ENCODE measurements around the gene IRS2. TPM values are rescaled to one million over a fixed set of nuclear protein-coding genes. Genes with fewer than 3 reads are reported as not detected.
A peak's percentile ranks its signal among the peaks of the same experiment; 100 is the strongest.

The IRS2 gene
- total and polyA plus RNA-seq, 2 experiments from 2014 or later: 3.6 to 14.5 TPM

DNA sequence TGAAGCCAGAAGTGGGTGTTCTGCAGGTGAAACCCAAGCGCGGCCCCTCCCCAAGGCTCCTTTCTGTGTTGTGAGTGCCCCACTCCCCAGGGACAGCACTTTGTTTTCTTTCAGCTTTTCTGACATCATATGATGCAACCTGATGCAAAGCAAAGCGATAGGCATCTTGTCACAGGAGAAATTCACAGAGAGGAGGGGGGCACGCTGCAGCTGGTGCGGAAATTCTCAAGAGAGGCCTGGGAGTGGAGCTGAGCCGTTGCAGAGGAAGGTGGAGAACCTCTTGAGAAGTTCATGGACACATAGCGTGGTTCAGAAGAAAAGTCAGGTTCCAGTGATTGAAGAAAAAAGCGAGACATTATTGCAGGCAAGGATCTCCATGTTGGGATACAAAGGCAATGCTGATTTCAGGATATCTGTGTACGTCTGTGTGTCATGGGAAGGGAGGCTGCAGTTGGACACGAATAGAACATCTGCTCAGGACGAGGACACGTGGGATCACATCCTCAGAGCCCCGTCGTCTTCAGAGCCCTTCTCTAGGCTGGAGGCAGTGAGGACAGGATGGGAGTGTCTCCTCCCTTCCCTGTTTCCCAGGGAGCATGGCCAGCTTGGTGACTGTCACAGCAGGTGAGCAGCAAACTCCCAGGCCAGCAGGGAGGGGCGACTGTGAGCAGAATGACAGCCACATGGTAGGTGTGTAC is 79.2 kb downstream of the IRS2 start:
- Mint-ChIP-seq H3K27ac (peak overlapping the region; percentile 35), H3K4me1 (peaks cover 8% of the 10 kb centered on the region), H3K4me3 (no peak overlapping the region), H3K36me3 (ENCODE audit: low read depth) (peaks cover 11% of the 10 kb centered on the region), H3K9me3 (peaks cover 12% of the 10 kb centered on the region), H3K27me3 (ENCODE audit: insufficient read depth, low read depth, poor library complexity) (peaks cover 2% of the 10 kb centered on the region)
- H3K9me2 ChIP-seq (ENCODE audit: insufficient read depth): 0 out of 2 replicates have a peak, but pooled peaks cover 2% of the 10 kb centered on the region
- H2AFZ ChIP-seq: 0 out of 2 replicates have a peak overlapping the region, but pooled peaks have one; percentile 38
- no peaks in the 10 kb centered on the region for H3F3A ChIP-seq (replicated peaks; ENCODE audit: low read depth)
- DNase-seq (ENCODE audit: low spot score): no peak
- no peak for ATAC-seq
- H3K4me3 ChIP-seq: no peak overlapping the region
- no peaks in the 10 kb centered on the region for H3K27me3 ChIP-seq (ENCODE audit: insufficient read depth)
- H3K27ac ChIP-seq (ENCODE audit: low read depth): no peak overlapping the region
- TF ChIP-seq, protein P1, sequence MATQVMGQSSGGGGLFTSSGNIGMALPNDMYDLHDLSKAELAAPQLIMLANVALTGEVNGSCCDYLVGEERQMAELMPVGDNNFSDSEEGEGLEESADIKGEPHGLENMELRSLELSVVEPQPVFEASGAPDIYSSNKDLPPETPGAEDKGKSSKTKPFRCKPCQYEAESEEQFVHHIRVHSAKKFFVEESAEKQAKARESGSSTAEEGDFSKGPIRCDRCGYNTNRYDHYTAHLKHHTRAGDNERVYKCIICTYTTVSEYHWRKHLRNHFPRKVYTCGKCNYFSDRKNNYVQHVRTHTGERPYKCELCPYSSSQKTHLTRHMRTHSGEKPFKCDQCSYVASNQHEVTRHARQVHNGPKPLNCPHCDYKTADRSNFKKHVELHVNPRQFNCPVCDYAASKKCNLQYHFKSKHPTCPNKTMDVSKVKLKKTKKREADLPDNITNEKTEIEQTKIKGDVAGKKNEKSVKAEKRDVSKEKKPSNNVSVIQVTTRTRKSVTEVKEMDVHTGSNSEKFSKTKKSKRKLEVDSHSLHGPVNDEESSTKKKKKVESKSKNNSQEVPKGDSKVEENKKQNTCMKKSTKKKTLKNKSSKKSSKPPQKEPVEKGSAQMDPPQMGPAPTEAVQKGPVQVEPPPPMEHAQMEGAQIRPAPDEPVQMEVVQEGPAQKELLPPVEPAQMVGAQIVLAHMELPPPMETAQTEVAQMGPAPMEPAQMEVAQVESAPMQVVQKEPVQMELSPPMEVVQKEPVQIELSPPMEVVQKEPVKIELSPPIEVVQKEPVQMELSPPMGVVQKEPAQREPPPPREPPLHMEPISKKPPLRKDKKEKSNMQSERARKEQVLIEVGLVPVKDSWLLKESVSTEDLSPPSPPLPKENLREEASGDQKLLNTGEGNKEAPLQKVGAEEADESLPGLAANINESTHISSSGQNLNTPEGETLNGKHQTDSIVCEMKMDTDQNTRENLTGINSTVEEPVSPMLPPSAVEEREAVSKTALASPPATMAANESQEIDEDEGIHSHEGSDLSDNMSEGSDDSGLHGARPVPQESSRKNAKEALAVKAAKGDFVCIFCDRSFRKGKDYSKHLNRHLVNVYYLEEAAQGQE (IDR thresholded peaks at IDR 0.05; ENCODE audit: unreplicated experiment): no peak
- TF ChIP-seq STAT1 (IDR thresholded peaks at IDR 0.05; ENCODE audit: unreplicated experiment): no peak
- TF ChIP-seq, protein P2, sequence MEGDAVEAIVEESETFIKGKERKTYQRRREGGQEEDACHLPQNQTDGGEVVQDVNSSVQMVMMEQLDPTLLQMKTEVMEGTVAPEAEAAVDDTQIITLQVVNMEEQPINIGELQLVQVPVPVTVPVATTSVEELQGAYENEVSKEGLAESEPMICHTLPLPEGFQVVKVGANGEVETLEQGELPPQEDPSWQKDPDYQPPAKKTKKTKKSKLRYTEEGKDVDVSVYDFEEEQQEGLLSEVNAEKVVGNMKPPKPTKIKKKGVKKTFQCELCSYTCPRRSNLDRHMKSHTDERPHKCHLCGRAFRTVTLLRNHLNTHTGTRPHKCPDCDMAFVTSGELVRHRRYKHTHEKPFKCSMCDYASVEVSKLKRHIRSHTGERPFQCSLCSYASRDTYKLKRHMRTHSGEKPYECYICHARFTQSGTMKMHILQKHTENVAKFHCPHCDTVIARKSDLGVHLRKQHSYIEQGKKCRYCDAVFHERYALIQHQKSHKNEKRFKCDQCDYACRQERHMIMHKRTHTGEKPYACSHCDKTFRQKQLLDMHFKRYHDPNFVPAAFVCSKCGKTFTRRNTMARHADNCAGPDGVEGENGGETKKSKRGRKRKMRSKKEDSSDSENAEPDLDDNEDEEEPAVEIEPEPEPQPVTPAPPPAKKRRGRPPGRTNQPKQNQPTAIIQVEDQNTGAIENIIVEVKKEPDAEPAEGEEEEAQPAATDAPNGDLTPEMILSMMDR (conservative IDR thresholded peaks at IDR 0.05; ENCODE audit: low read depth in 2 of 2): no peak
- TF ChIP-seq EZH2phosphoT487 (IDR thresholded peaks at IDR 0.05; ENCODE audit: unreplicated experiment): no peak
- no peak for TF ChIP-seq ZNF331 (CRISPR knock-in tag; IDR thresholded peaks at IDR 0.05; ENCODE audit: low read depth)
- no peak for TF ChIP-seq CREB1 (CRISPR knock-in tag; IDR thresholded peaks at IDR 0.05; ENCODE audit: low read depth)
- H3K36me3 ChIP-seq (ENCODE audit: insufficient read depth): no peaks in the 10 kb centered on the region
- no peaks in the 10 kb centered on the region for H3K4me1 ChIP-seq (ENCODE audit: insufficient read depth)
- H3K4me2 ChIP-seq: no peak overlapping the region
- no peaks in the 10 kb centered on the region for H3K79me2 ChIP-seq (replicated peaks; ENCODE audit: insufficient read depth)
- no peaks in the 10 kb centered on the region for H4K20me1 ChIP-seq (replicated peaks; ENCODE audit: insufficient read depth)

DNA sequence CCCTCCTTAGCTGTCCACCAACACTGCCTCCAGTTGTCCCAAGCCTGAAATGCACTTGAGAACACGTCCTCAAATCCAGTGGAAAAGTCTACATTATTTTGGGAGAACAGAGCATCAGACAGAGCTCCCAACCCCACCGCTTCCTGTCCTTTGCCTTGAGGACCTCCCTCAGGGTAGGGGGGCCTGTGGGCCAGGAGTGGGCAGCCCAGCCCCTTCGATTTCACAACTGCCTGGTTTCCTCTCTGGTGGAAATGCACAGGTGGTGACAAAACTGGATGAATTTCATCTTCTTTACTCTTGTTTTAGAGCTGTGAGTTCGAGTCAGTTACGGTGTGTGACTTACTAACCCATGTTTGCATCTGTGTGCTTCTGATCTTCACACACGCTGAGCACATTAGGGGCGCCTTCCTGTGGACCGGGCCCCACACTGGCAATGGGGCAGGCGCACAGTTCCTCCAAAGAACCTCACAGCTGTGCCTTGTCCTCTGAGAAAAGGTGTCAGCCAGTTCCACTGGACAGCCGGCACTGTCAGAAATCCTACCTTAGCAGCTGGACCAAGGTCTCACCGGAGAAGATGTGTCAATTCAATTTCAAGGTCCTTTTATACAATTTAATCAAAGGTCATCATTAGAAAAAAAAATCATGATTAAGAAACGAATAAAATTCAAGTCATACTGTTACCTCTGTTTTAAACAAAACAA is 80.2 kb downstream of the IRS2 start:
- ATAC-seq: no peak
- Histone ChIP-seq H3K9me2 (ENCODE audit: insufficient read depth) (peaks cover 7% of the 10 kb centered on the region; the same call in 1 of the 2 replicates), H4K20me1 (replicated peaks; ENCODE audit: insufficient read depth) (no peaks in the 10 kb centered on the region), H3K4me1 (ENCODE audit: insufficient read depth) (no peaks in the 10 kb centered on the region), H3K4me2 (no peak overlapping the region), H2AFZ (no peak overlapping the region), H3K36me3 (ENCODE audit: insufficient read depth) (no peaks in the 10 kb centered on the region), H3K4me3 (no peak overlapping the region), H3F3A (replicated peaks; ENCODE audit: low read depth) (no peaks in the 10 kb centered on the region), H3K27me3 (ENCODE audit: insufficient read depth) (no peaks in the 10 kb centered on the region), H3K79me2 (replicated peaks; ENCODE audit: insufficient read depth) (no peaks in the 10 kb centered on the region), H3K27ac (ENCODE audit: low read depth) (no peak overlapping the region)
- peaks cover 12% of the 10 kb centered on the region for H3K9me3 Mint-ChIP-seq
- H3K36me3 Mint-ChIP-seq (ENCODE audit: low read depth): peaks cover 11% of the 10 kb centered on the region
- H3K27ac Mint-ChIP-seq: no peak overlapping the region
- H3K27me3 Mint-ChIP-seq (ENCODE audit: insufficient read depth, low read depth, poor library complexity): peaks cover 2% of the 10 kb centered on the region
- DNase-seq (ENCODE audit: low spot score): no peak
- peaks cover 8% of the 10 kb centered on the region for H3K4me1 Mint-ChIP-seq
- no peak overlapping the region for H3K4me3 Mint-ChIP-seq
- TF ChIP-seq, protein P1 (IDR thresholded peaks at IDR 0.05; ENCODE audit: unreplicated experiment): no peak
- TF ChIP-seq ZNF114 (CRISPR knock-in tag; IDR thresholded peaks at IDR 0.05) (no peak), STAT1 (IDR thresholded peaks at IDR 0.05; ENCODE audit: unreplicated experiment) (no peak), EZH2 (IDR thresholded peaks at IDR 0.05; ENCODE audit: low read depth, unreplicated experiment) (no peak), JUNB (IDR thresholded peaks at IDR 0.05; ENCODE audit: unreplicated experiment) (no peak), EZH2phosphoT487 (IDR thresholded peaks at IDR 0.05; ENCODE audit: unreplicated experiment) (no peak), CREB1 (CRISPR knock-in tag; IDR thresholded peaks at IDR 0.05; ENCODE audit: low read depth) (no peak)

Measured in GM23338 (cell line).